ENCODE results near the gene CAMTA1. TPM values are rescaled to one million over a fixed set of nuclear protein-coding genes. Genes with fewer than 3 reads are reported as not detected.

CAMTA1 gene
- total RNA-seq, 1 donor = 19.9 TPM

GRCh38 chr1:7050751-7051665 lies 265.8 kb downstream of the CAMTA1 start:
- DNase-seq (ENCODE audit: low read depth in 2 of 3, low spot score in 2 of 3) = no peak

- DNase-seq (ENCODE audit: low read depth in 2 of 3, low spot score in 2 of 3) = no peak
Measured at GRCh38 chr1:7052701-7053100, 267.4 kb downstream of the CAMTA1 start.

- no peak for DNase-seq (ENCODE audit: low read depth in 2 of 3, low spot score in 2 of 3)
Measured at GRCh38 chr1:7060745-7061144, 275.5 kb downstream of the CAMTA1 start.

- no peak for DNase-seq (ENCODE audit: low read depth in 2 of 3, low spot score in 2 of 3)
Measured at GRCh38 chr1:7062346-7063061, 277.2 kb downstream of the CAMTA1 start.

- DNase-seq (ENCODE audit: low read depth in 2 of 3, low spot score in 2 of 3) = no peak
Measured at GRCh38 chr1:7063981-7064380, 278.7 kb downstream of the CAMTA1 start.

- no peak for DNase-seq (ENCODE audit: low read depth in 2 of 3, low spot score in 2 of 3)
Measured at GRCh38 chr1:7068552-7068951, 283.3 kb downstream of the CAMTA1 start.

- DNase-seq (ENCODE audit: low read depth in 2 of 3, low spot score in 2 of 3) = no peak
Measured at GRCh38 chr1:7069931-7070330, 284.7 kb downstream of the CAMTA1 start.

- peak; percentile 5 to 71 (median 46) for DNase-seq (ENCODE audit: low read depth in 2 of 3, low spot score in 2 of 3)
Measured at GRCh38 chr1:7070389-7071029, 285.3 kb downstream of the CAMTA1 start.

GRCh38 chr1:7076117-7076516 lies 290.9 kb downstream of the CAMTA1 start:
- DNase-seq (ENCODE audit: low read depth in 2 of 3, low spot score in 2 of 3) = no peak

GRCh38 chr1:7076572-7076971 lies 291.3 kb downstream of the CAMTA1 start:
- no peak for DNase-seq (ENCODE audit: low read depth in 2 of 3, low spot score in 2 of 3)

- DNase-seq (ENCODE audit: low read depth in 2 of 3, low spot score in 2 of 3) = no peak
Measured at GRCh38 chr1:7077136-7077535, 291.9 kb downstream of the CAMTA1 start.

GRCh38 chr1:7077970-7078369 lies 292.7 kb downstream of the CAMTA1 start:
- DNase-seq (ENCODE audit: low read depth in 2 of 3, low spot score in 2 of 3) = no peak

GRCh38 chr1:7079637-7080036 lies 294.4 kb downstream of the CAMTA1 start:
- DNase-seq (ENCODE audit: low read depth in 2 of 3, low spot score in 2 of 3) = no peak

GRCh38 chr1:7084232-7084894 lies 299.1 kb downstream of the CAMTA1 start:
- no peak for DNase-seq (ENCODE audit: low read depth in 2 of 3, low spot score in 2 of 3)

GRCh38 chr1:7085521-7085920 lies 300.3 kb downstream of the CAMTA1 start:
- no peak for DNase-seq (ENCODE audit: low read depth in 2 of 3, low spot score in 2 of 3)

- DNase-seq (ENCODE audit: low read depth in 2 of 3, low spot score in 2 of 3) = no peak
Measured at GRCh38 chr1:7086106-7086505, 300.9 kb downstream of the CAMTA1 start.

GRCh38 chr1:7087888-7088287 lies 302.6 kb downstream of the CAMTA1 start:
- no peak for DNase-seq (ENCODE audit: low read depth in 2 of 3, low spot score in 2 of 3)

GRCh38 chr1:7089497-7089896 lies 304.2 kb downstream of the CAMTA1 start:
- DNase-seq (ENCODE audit: low read depth in 2 of 3, low spot score in 2 of 3) = no peak

GRCh38 chr1:7093297-7093696 lies 308.0 kb downstream of the CAMTA1 start:
- DNase-seq (ENCODE audit: low read depth in 2 of 3, low spot score in 2 of 3) = no peak

GRCh38 chr1:7094086-7094485 lies 308.8 kb downstream of the CAMTA1 start:
- no peak for DNase-seq (ENCODE audit: low read depth in 2 of 3, low spot score in 2 of 3)

- no peak for DNase-seq (ENCODE audit: low read depth in 2 of 3, low spot score in 2 of 3)
Measured at GRCh38 chr1:7094509-7094908, 309.3 kb downstream of the CAMTA1 start.
